ENCODE measurements around the gene RPS6KA5. TPM values are rescaled to one million over a fixed set of nuclear protein-coding genes. Genes with fewer than 3 reads are reported as not detected.

Gene RPS6KA5
- total RNA-seq (1 to 10 TPM; 4.2 to 5.4 TPM), polyA plus RNA-seq (ENCODE audit: insufficient read length in 6 of 6) (10 to 100 TPM in 2 of 6 donors, 1 to 10 TPM in 4; 8.3 to 10.8 (median 9.3) TPM)
- long read RNA-seq, donor 1, full-length matches to known transcripts: 1 of 1 reads
- long read RNA-seq, donor 1, partial matches to known transcripts: 0 of 1 reads
- long read RNA-seq, donor 1, other reads (novel, unspliced or antisense): 0 of 1 reads
- long read RNA-seq, donor 2, full-length matches to known transcripts: 2 of 2 reads
- long read RNA-seq, donor 2, partial matches to known transcripts: 0 of 2 reads
- long read RNA-seq, donor 2, other reads (novel, unspliced or antisense): 0 of 2 reads
- long read RNA-seq, donor 3, partial matches to known transcripts: 0 of 1 reads
- long read RNA-seq, donor 3, other reads (novel, unspliced or antisense): 0 of 1 reads
- long read RNA-seq, donor 4, partial matches to known transcripts: 1 of 1 reads
- long read RNA-seq, donor 4, other reads (novel, unspliced or antisense): 0 of 1 reads
- long read RNA-seq, donor 5, partial matches to known transcripts: 0 of 1 reads
- long read RNA-seq, donor 5, other reads (novel, unspliced or antisense): 0 of 1 reads
- long read RNA-seq, donor 6: 0 reads
- long read RNA-seq, donor 7: 0 reads
- long read RNA-seq, donor 8, full-length matches to known transcripts: 1 of 1 reads
- long read RNA-seq, donor 8, partial matches to known transcripts: 0 of 1 reads
- long read RNA-seq, donor 8, other reads (novel, unspliced or antisense): 0 of 1 reads
- long read RNA-seq, donor 9: 0 reads
- long read RNA-seq, donor 10, partial matches to known transcripts: 1 of 1 reads
- long read RNA-seq, donor 10, other reads (novel, unspliced or antisense): 0 of 1 reads
- long read RNA-seq, donor 11: 0 reads
- long read RNA-seq, donor 12, partial matches to known transcripts: 6 of 6 reads
- long read RNA-seq, donor 12, other reads (novel, unspliced or antisense): 0 of 6 reads

GRCh38 chr14:91060351-91061055 lies at the start of gene RPS6KA5:
Gene RPS6KA5 (minus strand): TSS chr14:91060641. CDS start chr14:91060434, 207 bp downstream.
- peak in 1 of 2 donors; percentile 34 for TF ChIP-seq CTCF (IDR thresholded peaks at IDR 0.05)
- Histone ChIP-seq H3K27ac (peak within 1 kb of the TSS; percentile 95 to 99), H3K9me3 (no peaks in the 10 kb centered on the region), H3K27me3 (no peaks in the 10 kb centered on the region), H3K36me3 (no peaks in the 10 kb centered on the region), H3K4me1 (peaks cover 10 to 44% of the 10 kb centered on the region in 2 donors), H3K4me3 (peak within 1 kb of the TSS; percentile 72 to 92)
- intact Hi-C loops (cut with DNase I): no loop called here
- peak; percentile 99 to 100 (median 100) for DNase-seq
- peak; percentile 95 for ATAC-seq

GRCh38 chr14:91108941-91109611 lies 48.6 kb upstream of the RPS6KA5 start:
- peaks cover 6 to 32% of the 10 kb centered on the region in 2 donors for H3K4me1 ChIP-seq
- intact Hi-C loops (cut with DNase I): no loop called here
- TF ChIP-seq CTCF (IDR thresholded peaks at IDR 0.05): no peak
- no peaks in the 10 kb centered on the region for H3K9me3 ChIP-seq
- H3K27me3 ChIP-seq: no peaks in the 10 kb centered on the region
- ATAC-seq (no peak), DNase-seq (no peak)
- H3K4me3 ChIP-seq: no peak overlapping the region
- H3K36me3 ChIP-seq: no peaks in the 10 kb centered on the region
- H3K27ac ChIP-seq: peak overlapping the region in 1 of 2 donors; percentile 53

- DNase-seq (no peak), ATAC-seq (no peak)
- Histone ChIP-seq H3K4me1 (no peaks in the 10 kb centered on the region), H3K9me3 (no peaks in the 10 kb centered on the region), H3K36me3 (no peaks in the 10 kb centered on the region), H3K4me3 (no peak overlapping the region), H3K27ac (no peak overlapping the region), H3K27me3 (no peaks in the 10 kb centered on the region)
- TF ChIP-seq CTCF (IDR thresholded peaks at IDR 0.05): no peak
- intact Hi-C loops (cut with DNase I): no loop called here
Observed at GRCh38 chr14:91103116-91103515, 42.7 kb upstream of the RPS6KA5 start.

- ATAC-seq (no peak), DNase-seq (no peak)
- Histone ChIP-seq H3K4me1 (no peaks in the 10 kb centered on the region), H3K9me3 (no peaks in the 10 kb centered on the region), H3K4me3 (no peak overlapping the region), H3K27ac (no peak overlapping the region), H3K36me3 (no peaks in the 10 kb centered on the region), H3K27me3 (no peaks in the 10 kb centered on the region)
- TF ChIP-seq CTCF (IDR thresholded peaks at IDR 0.05): no peak
- intact Hi-C loops (cut with DNase I): no loop called here
Observed at GRCh38 chr14:91100102-91100501, 39.7 kb upstream of the RPS6KA5 start.
